Trophoblast cell (in vitro differentiated cells and primary cell): Measurements from ENCODE around the gene ELL. TPM values are rescaled to one million over a fixed set of nuclear protein-coding genes. Genes with fewer than 3 reads are reported as not detected.

ENCODE experiments used
- DNase-seq, 2 donors: peaks; one replicate each; pipeline ENCODE4 v3.0.0-alpha.2; 2016
- H2AFZ ChIP-seq: 2 replicates; pipeline ENCODE4 v1.6.1; 2013; ENCODE audit warnings: low read length, moderate library complexity, mild to moderate bottlenecking; ENCODE audit not compliant: insufficient read depth, poor library complexity
- H2AK5ac ChIP-seq: 2 replicates; pipeline ENCODE4 v1.6.1; 2013; ENCODE audit warnings: mild to moderate bottlenecking, low read length
- H2BK120ac ChIP-seq: 2 replicates; pipeline ENCODE4 v1.6.1; 2013; ENCODE audit warnings: low read length, mild to moderate bottlenecking, moderate library complexity; ENCODE audit not compliant: insufficient read depth, poor library complexity
- H2BK12ac ChIP-seq: 2 replicates; pipeline ENCODE4 v1.6.1; 2013; ENCODE audit warnings: mild to moderate bottlenecking, low read length, moderate library complexity
- H2BK5ac ChIP-seq: 2 replicates; pipeline ENCODE4 v1.6.1; 2013; ENCODE audit warnings: low read length, low read depth, moderate library complexity, mild to moderate bottlenecking; ENCODE audit not compliant: poor library complexity
- H3K14ac ChIP-seq: 2 replicates; pipeline ENCODE4 v1.6.1; 2013; ENCODE audit warnings: mild to moderate bottlenecking, low read length
- H3K18ac ChIP-seq: 2 replicates; pipeline ENCODE4 v1.6.1; 2013; ENCODE audit warnings: mild to moderate bottlenecking, low read length
- H3K23ac ChIP-seq: 2 replicates; pipeline ENCODE4 v1.6.1; 2013; ENCODE audit warnings: low read length
- H3K27ac ChIP-seq: 2 replicates; pipeline ENCODE4 v1.5.1; 2013; ENCODE audit warnings: low read depth, mild to moderate bottlenecking, inconsistent platforms, low read length, moderate library complexity
- H3K27me3 ChIP-seq: 2 replicates; pipeline ENCODE4 v1.6.1; 2013; ENCODE audit warnings: inconsistent platforms, mild to moderate bottlenecking, low read length, moderate library complexity; ENCODE audit not compliant: insufficient read depth
- H3K36me3 ChIP-seq, 2 experiments: 1 replicate in 1 of 2; 2 replicates in 1 of 2; pipeline ENCODE4 v1.6.1; 2013; ENCODE audit warnings: low read length in 2 of 2, mild to moderate bottlenecking in 2 of 2, moderate library complexity in 1 of 2; ENCODE audit not compliant: insufficient read depth in 2 of 2, control insufficient read depth in 1 of 2
- H3K4ac ChIP-seq: 2 replicates; pipeline ENCODE4 v1.6.1; 2013; ENCODE audit warnings: low read depth, mild to moderate bottlenecking, low read length, moderate library complexity
- H3K4me1 ChIP-seq, 2 experiments: 1 replicate in 1 of 2; 2 replicates in 1 of 2; pipeline ENCODE4 v1.6.1; 2013; ENCODE audit warnings: low read length in 2 of 2, mild to moderate bottlenecking in 2 of 2, moderate library complexity in 1 of 2; ENCODE audit not compliant: insufficient read depth in 2 of 2, control insufficient read depth in 1 of 2
- H3K4me2 ChIP-seq: 2 replicates; pipeline ENCODE4 v1.6.1; 2013; ENCODE audit warnings: inconsistent platforms, mild to moderate bottlenecking, low read length, moderate library complexity
- H3K4me3 ChIP-seq: 2 replicates; pipeline ENCODE4 v1.5.1; 2013; ENCODE audit warnings: mild to moderate bottlenecking, low read depth, low read length, inconsistent platforms
- H3K79me1 ChIP-seq: one replicate; pipeline ENCODE4 v1.6.1; 2013; ENCODE audit warnings: low read length
- H3K79me2 ChIP-seq: 2 replicates; pipeline ENCODE4 v1.6.1; 2013; ENCODE audit warnings: low read length, mild to moderate bottlenecking; ENCODE audit not compliant: control insufficient read depth, insufficient read depth, poor library complexity
- H3K9ac ChIP-seq: 2 replicates; pipeline ENCODE4 v1.6.1; 2013; ENCODE audit warnings: mild to moderate bottlenecking, low read length
- H3K9me3 ChIP-seq: 2 replicates; pipeline ENCODE4 v1.6.1; 2013; ENCODE audit warnings: low read depth, mild to moderate bottlenecking, control low read depth, inconsistent platforms, low read length; ENCODE audit not compliant: insufficient read depth
- H4K12ac ChIP-seq: 2 replicates; pipeline ENCODE4 v1.6.1; 2013; ENCODE audit warnings: low read depth, mild to moderate bottlenecking, low read length, moderate library complexity
- H4K8ac ChIP-seq: 2 replicates; pipeline ENCODE4 v1.6.1; 2013; ENCODE audit warnings: low read depth, mild to moderate bottlenecking, low read length, moderate library complexity
- H4K91ac ChIP-seq: one replicate; pipeline ENCODE4 v1.6.1; 2013; ENCODE audit warnings: low read depth, mild to moderate bottlenecking, low read length, moderate library complexity
- WGBS: extraction: QIAGEN DNeasy Blood & Tissue Kit; methylation state at CpG from one replicate; pipeline ENCODE4 v1.1.7; 2013; ENCODE audit warnings: missing lambda C conversion rate; ENCODE audit not compliant: insufficient read length, insufficient coverage; ENCODE audit errors: extremely low coverage; 5-methylcytosine and 5-hydroxymethylcytosine counted together
- polyA plus RNA-seq: library from polyadenylated mRNA; stranded (reverse); fragments of 200-250 nt; gene quantifications from 2 replicates; pipeline ENCODE4 v1.2.3, GENCODE V29; 2013

Gene ELL
- 26.7 and 26.8 TPM in 2 replicates for polyA plus RNA-seq

DNA sequence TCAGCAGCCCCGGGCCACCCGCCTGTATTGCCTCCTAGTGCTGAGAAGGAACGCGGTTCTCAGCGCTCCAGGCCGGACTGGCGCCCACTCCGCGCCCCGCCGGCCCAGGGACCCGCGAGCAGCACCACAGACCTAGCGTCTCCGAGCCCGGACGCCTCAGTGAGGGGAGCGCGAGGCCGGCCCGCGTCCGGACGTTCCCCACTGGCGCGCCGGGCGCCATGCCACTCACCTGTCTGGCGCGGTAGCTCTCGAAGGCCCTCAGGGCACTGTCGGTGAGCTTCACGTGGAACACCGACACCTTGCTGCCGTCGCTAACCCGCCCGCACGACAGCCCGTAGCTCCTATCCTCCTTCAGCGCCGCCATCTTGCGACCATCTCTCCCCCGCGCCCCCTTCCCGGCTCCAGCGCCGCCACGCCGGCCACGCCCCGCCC, at the start of gene ELL:
Gene ELL, minus strand, starts transcription at position 379 of the 432 bp plus-strand sequence. Its CDS starts 15 bp downstream, at position 364.
- Histone ChIP-seq H2BK12ac (peak within 1 kb of the TSS; percentile 68), H3K18ac (peak within 1 kb of the TSS; percentile 73), H3K79me2 (peaks cover 17% of the 10 kb centered on the region), H3K4ac (peak within 1 kb of the TSS; percentile 85), H3K4me1 (peaks cover 5 to 10% of the 10 kb centered on the region in 2 experiments), H2BK5ac (peak within 1 kb of the TSS; percentile 59), H2AK5ac (peak within 1 kb of the TSS; percentile 77), H3K4me2 (peak within 1 kb of the TSS; percentile 100), H3K36me3 (no peaks in the 10 kb centered on the region), H3K14ac (peak within 1 kb of the TSS; percentile 79), H4K8ac (peak within 1 kb of the TSS; percentile 51), H3K27ac (peak within 1 kb of the TSS; percentile 97), H2BK120ac (peak within 1 kb of the TSS; percentile 73), H3K9me3 (peaks cover 2% of the 10 kb centered on the region), H3K79me1 (peaks cover 19% of the 10 kb centered on the region), H3K27me3 (no peaks in the 10 kb centered on the region), H2AFZ (peak within 1 kb of the TSS; percentile 52), H3K4me3 (peak within 1 kb of the TSS; percentile 100), H4K12ac (peak within 1 kb of the TSS; percentile 64), H4K91ac (peak within 1 kb of the TSS; percentile 34), H3K9ac (peak within 1 kb of the TSS; percentile 92), H3K23ac (peak within 1 kb of the TSS; percentile 66)
- DNase-seq = no peak
- WGBS = no CpG with 5 or more reads among the region's 52 CpGs

DNA sequence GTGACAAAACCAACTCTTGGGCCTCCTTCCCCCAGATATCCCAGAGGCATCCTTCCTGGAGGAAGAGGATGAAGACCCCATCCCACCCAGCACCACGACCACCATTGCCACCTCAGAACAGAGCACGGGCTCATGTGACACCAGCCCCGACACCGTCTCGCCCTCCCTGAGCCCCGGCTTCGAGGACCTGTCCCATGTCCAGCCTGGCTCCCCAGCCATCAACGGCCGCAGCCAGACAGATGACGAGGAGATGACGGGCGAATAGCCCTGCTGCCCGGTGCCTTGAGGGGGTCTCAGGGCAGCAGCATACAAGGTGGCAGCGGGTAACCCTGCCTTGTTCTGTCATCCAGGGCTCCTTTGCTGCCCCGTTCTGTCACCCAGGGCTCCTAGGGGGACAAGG, 46.5 kb upstream of the ELL start:
- no peak overlapping the region for H3K4me2 ChIP-seq
- peaks cover 12% of the 10 kb centered on the region for H3K79me2 ChIP-seq
- H3K14ac ChIP-seq = no peak overlapping the region
- H3K9me3 ChIP-seq = peaks cover 1% of the 10 kb centered on the region
- DNase-seq = no peak
- H3K36me3 ChIP-seq = peaks cover 63 to 65% of the 10 kb centered on the region in 2 experiments
- no peak overlapping the region for H2BK12ac ChIP-seq
- H3K27me3 ChIP-seq = no peaks in the 10 kb centered on the region
- H3K4me1 ChIP-seq = peaks cover 8 to 9% of the 10 kb centered on the region in 2 experiments
- no peak overlapping the region for H4K12ac ChIP-seq
- H2BK120ac ChIP-seq = no peak overlapping the region
- H2AFZ ChIP-seq = no peak overlapping the region
- H3K18ac ChIP-seq = no peak overlapping the region
- H3K23ac ChIP-seq = no peak overlapping the region
- H3K4me3 ChIP-seq = no peak overlapping the region
- H3K9ac ChIP-seq = no peak overlapping the region
- H3K4ac ChIP-seq = no peak overlapping the region
- H2AK5ac ChIP-seq = no peak overlapping the region
- no peak overlapping the region for H3K27ac ChIP-seq
- WGBS = no CpG with 5 or more reads among the region's 15 CpGs
- H4K8ac ChIP-seq = no peak overlapping the region
- H2BK5ac ChIP-seq = no peak overlapping the region
- H4K91ac ChIP-seq = no peak overlapping the region
- peaks cover 3% of the 10 kb centered on the region for H3K79me1 ChIP-seq

DNA sequence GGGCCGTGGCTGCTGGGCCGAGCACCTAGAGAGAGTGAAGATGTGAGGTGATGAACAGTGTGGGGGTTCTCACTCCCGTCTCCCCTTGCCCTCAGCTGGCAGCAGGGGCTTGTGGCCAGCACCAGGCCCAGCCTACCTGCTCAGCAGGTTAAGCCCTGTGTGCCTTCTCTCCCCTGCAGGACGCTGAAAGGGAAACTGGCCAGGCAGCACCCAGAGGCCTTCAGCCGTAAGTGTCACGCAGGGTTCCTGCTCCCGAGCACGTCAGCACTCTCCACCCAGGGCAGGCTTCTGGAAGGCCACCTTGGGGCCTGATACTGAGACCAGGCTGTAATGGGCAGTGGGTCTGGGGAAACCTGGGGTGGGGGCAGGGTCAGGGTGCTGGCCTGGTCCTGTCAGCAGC, 45.1 kb upstream of the ELL start:
- no CpG with 5 or more reads among the region's 8 CpGs for WGBS
- no peak overlapping the region for H3K14ac ChIP-seq
- no peak overlapping the region for H2BK120ac ChIP-seq

DNA sequence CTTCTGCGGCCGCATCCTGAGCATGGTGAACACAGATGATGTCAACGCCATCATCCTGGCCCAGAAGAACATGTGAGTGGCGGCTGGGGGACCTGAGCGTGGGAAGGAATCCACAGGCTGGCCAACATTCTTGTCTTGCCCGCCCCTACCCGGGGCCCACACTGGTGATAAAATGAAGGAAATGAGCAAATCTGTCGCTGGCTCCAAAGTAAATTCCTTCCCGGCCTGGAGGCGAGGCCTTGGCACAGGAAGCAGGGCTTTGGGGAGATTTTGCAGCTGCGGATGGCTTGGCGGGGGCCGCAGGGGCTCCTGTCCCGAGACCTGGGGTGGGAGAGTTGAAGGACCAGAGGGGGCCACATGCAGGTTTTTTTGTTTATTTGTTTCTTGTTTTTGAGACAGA, 40.2 kb upstream of the ELL start:
- H2AFZ ChIP-seq = no peak overlapping the region
- H3K23ac ChIP-seq = no peak overlapping the region
- peak overlapping the region; percentile 56 for H3K18ac ChIP-seq
- H4K8ac ChIP-seq = no peak overlapping the region
- WGBS = no CpG with 5 or more reads among the region's 14 CpGs
- no peak overlapping the region for H2AK5ac ChIP-seq
- peak overlapping the region; percentile 36 for H3K9ac ChIP-seq
- H3K4me1 ChIP-seq = peaks cover 0 to 9% of the 10 kb centered on the region in 2 experiments
- peaks cover 51 to 53% of the 10 kb centered on the region in 2 experiments for H3K36me3 ChIP-seq
- H3K4me2 ChIP-seq = no peak overlapping the region
- H3K27ac ChIP-seq = no peak overlapping the region
- H2BK5ac ChIP-seq = no peak overlapping the region
- no peaks in the 10 kb centered on the region for H3K9me3 ChIP-seq
- no peak overlapping the region for H2BK12ac ChIP-seq
- no peak overlapping the region for H2BK120ac ChIP-seq
- H4K91ac ChIP-seq = no peak overlapping the region
- peaks cover 9% of the 10 kb centered on the region for H3K79me2 ChIP-seq
- no peak for DNase-seq
- H3K4me3 ChIP-seq = no peak overlapping the region
- peaks cover 6% of the 10 kb centered on the region for H3K79me1 ChIP-seq
- no peaks in the 10 kb centered on the region for H3K27me3 ChIP-seq
- no peak overlapping the region for H3K14ac ChIP-seq
- no peak overlapping the region for H4K12ac ChIP-seq
- no peak overlapping the region for H3K4ac ChIP-seq

More for the DNA sequence above, 45.1 kb upstream of the ELL start:
- Histone ChIP-seq H3K4ac (no peak overlapping the region), H4K8ac (no peak overlapping the region), H3K36me3 (peaks cover 67 to 68% of the 10 kb centered on the region in 2 experiments), H3K27ac (no peak overlapping the region), H2AFZ (no peak overlapping the region), H4K91ac (no peak overlapping the region), H3K18ac (no peak overlapping the region), H3K27me3 (no peaks in the 10 kb centered on the region), H3K4me1 (no peaks in the 10 kb centered on the region), H3K23ac (no peak overlapping the region), H3K9ac (no peak overlapping the region), H2AK5ac (no peak overlapping the region), H4K12ac (no peak overlapping the region), H3K79me1 (peaks cover 3% of the 10 kb centered on the region), H2BK12ac (no peak overlapping the region), H3K4me2 (no peak overlapping the region), H2BK5ac (no peak overlapping the region), H3K4me3 (no peak overlapping the region), H3K9me3 (no peaks in the 10 kb centered on the region), H3K79me2 (peaks cover 3% of the 10 kb centered on the region)
- no peak for DNase-seq
